Esophagus muscularis mucosa (tissue), 4 donors: Measurements from ENCODE around the gene NEK4. TPM values are rescaled to one million over a fixed set of nuclear protein-coding genes. Genes with fewer than 3 reads are reported as not detected.
"Not testable (repeated sequence)": the region's sequence is repeated elsewhere in the genome, so short reads cannot be mapped to it uniquely, and the experiment has no call there.

ENCODE experiments used
- DNase-seq: peaks from one replicate; pipeline ENCODE4 v3.0.0-alpha.2; 2017; ENCODE audit errors: extremely low spot score
- H3K27ac ChIP-seq, 4 donors: fragments of 200-600 bp; sonication (generic); replicated peaks in 1 of 4; 1 replicate in 3 of 4; 2 replicates in 1 of 4; pipeline ENCODE4 v1.5.1; 2016 to 2019; ENCODE audit warnings: mild to moderate bottlenecking in 1 of 4
- H3K27me3 ChIP-seq, 4 donors: fragments of 200-600 bp; sonication (generic); one replicate each; pipeline versions ENCODE4 v1.5.1 to v1.6.0; 2016 to 2019
- H3K36me3 ChIP-seq, 4 donors: fragments of 200-600 bp; sonication (generic); one replicate each; pipeline ENCODE4 v1.5.1; 2016 to 2019
- H3K4me1 ChIP-seq, 4 donors: fragments of 200-600 bp; sonication (generic); one replicate each; pipeline ENCODE4 v1.5.1; 2016 to 2019
- H3K4me3 ChIP-seq, 4 donors: fragments of 200-600 bp; sonication (generic); 1 replicate in 2 of 4; 2 replicates in 2 of 4; pipeline ENCODE4 v1.5.1; 2016 to 2019; ENCODE audit warnings: mild to moderate bottlenecking in 4 of 4, moderate library complexity in 1 of 4
- H3K9me3 ChIP-seq, 4 donors: fragments of 200-600 bp; sonication (generic); 1 replicate in 3 of 4; 2 replicates in 1 of 4; pipeline ENCODE4 v1.5.1; 2016 to 2019
- CTCF ChIP-seq, 3 experiments: fragments of 200-600 bp in 2 of 3; fragments of 450-650 bp in 1 of 3; sonication (generic) in 2 of 3; IDR thresholded peaks; one replicate each; pipeline ENCODE4 v1.5.1; 2017 to 2019; ENCODE audit warnings: antibody characterized with exemption in 3 of 3, mild to moderate bottlenecking in 2 of 3, moderate library complexity in 1 of 3
- EP300 ChIP-seq: sonication (generic); formaldehyde crosslinking; IDR thresholded peaks from one replicate; pipeline ENCODE4 v1.6.1; 2017; ENCODE audit warnings: antibody characterized with exemption
- POLR2A ChIP-seq: fragments of 450-650 bp; IDR thresholded peaks from one replicate; pipeline ENCODE4 v1.6.1; 2017; ENCODE audit warnings: antibody characterized with exemption, moderate library complexity, mild to moderate bottlenecking, low read depth
- POLR2AphosphoS5 ChIP-seq, 2 donors: sonication (generic); formaldehyde crosslinking; IDR thresholded peaks; one replicate each; pipeline ENCODE4 v1.6.1; 2017; ENCODE audit warnings: antibody characterized with exemption in 2 of 2
- WGBS: methylation state at CpG from one replicate; pipeline ENCODE4 v1.1.5; 2018; 5-methylcytosine and 5-hydroxymethylcytosine counted together
- intact Hi-C: fragments of 100-400 bp; cut with DNase I; formaldehyde crosslinking; loops from one replicate; pipeline ENCODE4 v1.15.1; 2023
- total RNA-seq, 4 donors: library from RNA; depleted of rRNA; stranded (reverse); fragments of >200 nt; gene quantifications; one replicate each; pipeline versions ENCODE4 v1.1.0 to v1.2.1, GENCODE V29; 2016

NEK4 gene
- total RNA-seq, 4 donors from 2014 or later, result 19.1 to 29.2 (median 23.6) TPM

DNA sequence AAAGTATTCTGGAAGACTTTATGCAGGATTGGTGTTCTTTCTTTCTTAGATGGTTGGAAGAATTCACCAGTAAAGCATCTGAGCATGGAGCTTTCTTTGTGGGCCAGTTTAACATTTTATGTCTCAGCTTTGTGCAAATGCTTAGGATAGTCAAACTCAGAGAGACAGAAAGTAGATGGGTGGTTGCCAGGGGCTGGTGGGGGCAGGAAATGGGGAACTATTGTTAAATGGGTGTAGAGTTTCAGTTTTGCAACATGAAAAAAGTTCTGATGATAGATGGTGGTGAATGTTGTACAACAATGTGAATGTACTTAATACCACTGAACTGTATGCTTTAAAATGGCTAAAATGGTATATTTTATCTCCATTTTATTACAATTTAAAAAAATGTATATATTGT lies 40.1 kb downstream of the NEK4 start:
- Histone ChIP-seq H3K27ac (no peak overlapping the region), H3K27me3 (no peaks in the 10 kb centered on the region), H3K9me3 (peaks cover 0 to 8% (median 0%) of the 10 kb centered on the region in 4 donors), H3K4me3 (no peak overlapping the region), H3K36me3 (peaks cover 36 to 75% (median 52%) of the 10 kb centered on the region in 4 donors), H3K4me1 (no peaks in the 10 kb centered on the region)
- TF ChIP-seq POLR2AphosphoS5 (IDR thresholded peaks at IDR 0.05) (no peak), POLR2A (no peak), EP300 (no peak), CTCF (IDR thresholded peaks at IDR 0.05) (no peak)
- intact Hi-C loops, result no loop called here
- no peak for DNase-seq

DNA sequence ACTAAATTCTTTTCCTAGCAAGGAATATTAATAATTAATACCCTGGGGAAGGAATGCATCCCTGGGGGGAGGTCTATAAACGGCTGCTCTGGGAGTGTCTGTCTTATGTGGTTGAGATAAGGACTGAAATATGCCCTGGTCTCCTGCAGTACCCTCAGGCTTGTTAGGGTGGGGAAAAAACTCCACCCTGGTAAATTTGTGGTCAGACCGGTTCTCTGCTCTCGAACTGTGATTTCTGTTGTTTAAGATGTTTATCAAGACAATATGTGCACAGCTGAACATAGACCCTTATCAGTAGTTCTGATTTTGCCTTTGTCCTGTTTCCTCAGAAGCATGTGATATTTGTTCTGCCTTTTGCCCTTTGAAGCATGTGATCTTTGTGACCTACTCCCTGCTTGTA lies 42.0 kb downstream of the NEK4 start:
- H3K27ac ChIP-seq, intact Hi-C loops, H3K9me3 ChIP-seq, H3K4me3 ChIP-seq, DNase-seq, H3K4me1 ChIP-seq, H3K27me3 ChIP-seq: not testable (repeated sequence)
- H3K36me3 ChIP-seq, result peaks cover 20 to 56% (median 41%) of the 10 kb centered on the region in 4 donors
- WGBS, result 98% methylated on average over 3 of the region's 3 CpGs

DNA sequence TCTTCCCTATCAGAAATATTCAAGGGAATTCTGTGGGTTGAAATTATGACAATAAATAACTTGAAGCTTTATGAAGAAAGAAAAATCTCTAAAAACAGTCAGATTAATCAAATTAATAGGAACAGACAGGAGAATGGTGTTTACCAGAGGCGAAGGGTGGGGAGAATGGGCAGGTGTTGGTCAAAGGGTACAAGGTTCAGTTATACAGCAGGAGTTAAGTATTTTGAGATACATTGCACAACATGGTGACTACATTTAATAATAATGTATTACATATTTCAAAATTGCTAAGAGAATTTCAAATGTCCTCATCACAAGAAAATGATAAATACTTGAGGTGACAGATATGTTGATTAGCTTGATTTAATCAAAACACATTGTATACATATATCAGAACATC lies 46.2 kb downstream of the NEK4 start:
- WGBS, result 86% methylated on average over 1 of the region's 1 CpG
- no peak for TF ChIP-seq POLR2AphosphoS5 (IDR thresholded peaks at IDR 0.05)
- no peak for TF ChIP-seq EP300
- no peak for TF ChIP-seq POLR2A
- no peak for TF ChIP-seq CTCF (IDR thresholded peaks at IDR 0.05)
- peaks cover 6 to 37% (median 13%) of the 10 kb centered on the region in 4 donors for H3K36me3 ChIP-seq

GRCh38 chr3:52723935-52724334 lies 46.8 kb downstream of the NEK4 start:
- no peaks in the 10 kb centered on the region for H3K4me1 ChIP-seq
- H3K4me3 ChIP-seq, result no peak overlapping the region
- intact Hi-C loops, result no loop called here
- no peak for DNase-seq
- no peak for TF ChIP-seq EP300
- no peak for TF ChIP-seq CTCF (IDR thresholded peaks at IDR 0.05)
- TF ChIP-seq POLR2A, result no peak
- no peak for TF ChIP-seq POLR2AphosphoS5 (IDR thresholded peaks at IDR 0.05)
- no peaks in the 10 kb centered on the region for H3K27me3 ChIP-seq
- H3K36me3 ChIP-seq, result peaks cover 4 to 35% (median 13%) of the 10 kb centered on the region in 4 donors
- peaks cover 0 to 7% (median 0%) of the 10 kb centered on the region in 4 donors for H3K9me3 ChIP-seq
- 94% methylated on average over 5 of the region's 5 CpGs for WGBS
- H3K27ac ChIP-seq, result no peak overlapping the region

More for the DNA sequence above, 46.2 kb downstream of the NEK4 start:
- no peak for DNase-seq
- H3K27me3 ChIP-seq, result no peaks in the 10 kb centered on the region
- H3K27ac ChIP-seq, result no peak overlapping the region
- H3K4me1 ChIP-seq, result no peaks in the 10 kb centered on the region
- intact Hi-C loops, result no loop called here
- H3K4me3 ChIP-seq, result no peak overlapping the region
- peaks cover 0 to 8% (median 0%) of the 10 kb centered on the region in 4 donors for H3K9me3 ChIP-seq

GRCh38 chr3:52722491-52722890 lies 48.2 kb downstream of the NEK4 start:
- no peak overlapping the region for H3K4me3 ChIP-seq
- TF ChIP-seq POLR2A, result no peak
- TF ChIP-seq CTCF (IDR thresholded peaks at IDR 0.05), result no peak
- no peak for TF ChIP-seq POLR2AphosphoS5 (IDR thresholded peaks at IDR 0.05)
- TF ChIP-seq EP300, result no peak
- 95% methylated on average over 7 of the region's 7 CpGs for WGBS
- H3K9me3 ChIP-seq, result no peaks in the 10 kb centered on the region
- no peaks in the 10 kb centered on the region for H3K27me3 ChIP-seq
- intact Hi-C loops, result no loop called here
- peaks cover 5 to 29% (median 10%) of the 10 kb centered on the region in 4 donors for H3K36me3 ChIP-seq
- no peak for DNase-seq
- H3K27ac ChIP-seq, result no peak overlapping the region
- no peaks in the 10 kb centered on the region for H3K4me1 ChIP-seq
